Measurements from ENCODE around the gene PA2G4. TPM values are rescaled to one million over a fixed set of nuclear protein-coding genes. Genes with fewer than 3 reads are reported as not detected.

PA2G4 gene
- total and polyA plus RNA-seq, 2 of the 4 experiments (the other 2 are of a cell fraction), result 158 to 198 TPM

GRCh38 chr12:56145217-56145616 is 40.9 kb downstream of the PA2G4 start:
- CTCF ChIA-PET, result no interaction called here
- POLR2A ChIA-PET (ENCODE audit: unreplicated experiment), result no interaction called here
- BruUV-seq (replicated peaks), result no TSS peak

More at GRCh38 chr12:56145217-56145616, 40.9 kb downstream of the PA2G4 start:
- dilution Hi-C loops (cut with HindIII; ENCODE audit: low sequenced_read_pairs, unreplicated experiment), result no loop called here
- Histone ChIP-seq H3K23ac (ENCODE audit: low read depth, low read length) (no peak overlapping the region), H2AK5ac (ENCODE audit: low read depth, low read length) (no peak overlapping the region), H3K56ac (ENCODE audit: extremely low read depth, insufficient read depth, low read length) (no peak overlapping the region), H3K18ac (ENCODE audit: low read depth, low read length) (no peak overlapping the region), H2AK9ac (replicated peaks; ENCODE audit: low read depth, low read length, poor library complexity) (no peak overlapping the region), H4K5ac (ENCODE audit: low read depth, low read length) (no peak overlapping the region), H2BK5ac (ENCODE audit: low read depth, low read length, poor library complexity, severe bottlenecking) (no peak overlapping the region), H2BK15ac (ENCODE audit: low read depth, low read length) (no peak overlapping the region), H3K4me1 (ENCODE audit: control insufficient read depth, insufficient read depth, low read length) (no peaks in the 10 kb centered on the region; the same call in 1 of the 2 replicates), H3K9me1 (ENCODE audit: insufficient read depth, low read length) (peaks cover 14% of the 10 kb centered on the region), H3K27me3 (ENCODE audit: control insufficient read depth, insufficient read depth, low read length) (no peaks in the 10 kb centered on the region), H3K79me1 (ENCODE audit: low read depth in 1 of 2, low read length in 2 of 2) (peaks cover 3 to 5% of the 10 kb centered on the region in 2 experiments; a peak in 1 of 4 replicates), H4K20me1 (ENCODE audit: insufficient read depth, low read length) (no peaks in the 10 kb centered on the region; the same call in 1 of the 2 replicates), H3K4ac (ENCODE audit: low read depth, low read length) (no peak overlapping the region), H2BK20ac (ENCODE audit: low read depth, low read length) (no peak overlapping the region), H3K9ac (ENCODE audit: low read depth, low read length) (no peak overlapping the region), H2AFZ (replicated peaks; ENCODE audit: low read length, poor library complexity) (no peak overlapping the region), H3K4me3 (ENCODE audit: insufficient read depth, low read depth, low read length) (no peak overlapping the region), H3K9me3 (ENCODE audit: control insufficient read depth, insufficient read depth, low read length) (no peaks in the 10 kb centered on the region), H3K14ac (replicated peaks; ENCODE audit: low read depth, low read length) (no peak overlapping the region), H3K36me3 (ENCODE audit: control insufficient read depth, insufficient read depth, low read length) (peaks cover 41% of the 10 kb centered on the region), H4K8ac (ENCODE audit: low read depth in 2 of 2, low read length in 2 of 2) (no peak overlapping the region), H3K27ac (ENCODE audit: insufficient read depth, low read length) (no peak overlapping the region), H3K4me2 (ENCODE audit: low read depth, low read length) (no peak overlapping the region), H2BK120ac (ENCODE audit: low read depth, low read length) (no peak overlapping the region), H4K91ac (ENCODE audit: insufficient read depth, low read depth, low read length) (no peak overlapping the region)
- intact Hi-C loops (cut with micrococcal nuclease), result no loop called here
- DNase-seq (no peak), ATAC-seq (ENCODE audit: low read depth) (no peak)
- in situ Hi-C loops (cut with MboI; ENCODE audit: low sequenced_read_pairs), result no loop called here
- no CpG with 5 or more reads among the region's 3 CpGs for WGBS, 2 experiments (ENCODE audit: extremely low coverage in 2 of 2, insufficient read length in 1 of 2)
- TF ChIP-seq RFX5 (IDR thresholded peaks at IDR 0.05; ENCODE audit: low read depth, low read length), result no peak
- TF ChIP-seq, protein P1, sequence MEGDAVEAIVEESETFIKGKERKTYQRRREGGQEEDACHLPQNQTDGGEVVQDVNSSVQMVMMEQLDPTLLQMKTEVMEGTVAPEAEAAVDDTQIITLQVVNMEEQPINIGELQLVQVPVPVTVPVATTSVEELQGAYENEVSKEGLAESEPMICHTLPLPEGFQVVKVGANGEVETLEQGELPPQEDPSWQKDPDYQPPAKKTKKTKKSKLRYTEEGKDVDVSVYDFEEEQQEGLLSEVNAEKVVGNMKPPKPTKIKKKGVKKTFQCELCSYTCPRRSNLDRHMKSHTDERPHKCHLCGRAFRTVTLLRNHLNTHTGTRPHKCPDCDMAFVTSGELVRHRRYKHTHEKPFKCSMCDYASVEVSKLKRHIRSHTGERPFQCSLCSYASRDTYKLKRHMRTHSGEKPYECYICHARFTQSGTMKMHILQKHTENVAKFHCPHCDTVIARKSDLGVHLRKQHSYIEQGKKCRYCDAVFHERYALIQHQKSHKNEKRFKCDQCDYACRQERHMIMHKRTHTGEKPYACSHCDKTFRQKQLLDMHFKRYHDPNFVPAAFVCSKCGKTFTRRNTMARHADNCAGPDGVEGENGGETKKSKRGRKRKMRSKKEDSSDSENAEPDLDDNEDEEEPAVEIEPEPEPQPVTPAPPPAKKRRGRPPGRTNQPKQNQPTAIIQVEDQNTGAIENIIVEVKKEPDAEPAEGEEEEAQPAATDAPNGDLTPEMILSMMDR (conservative IDR thresholded peaks at IDR 0.05; ENCODE audit: low read depth, low read length), result no peak
- peak; percentile 84 for TF ChIP-seq MAFK (IDR thresholded peaks at IDR 0.05; ENCODE audit: low read depth, low read length)
- no peak for TF ChIP-seq MXI1 (IDR thresholded peaks at IDR 0.05; ENCODE audit: borderline replicate concordance, low read depth, low read length)
- TF ChIP-seq RAD21 (IDR thresholded peaks at IDR 0.05; ENCODE audit: low read length), result no peak
- no peak for TF ChIP-seq ELK1 (IDR thresholded peaks at IDR 0.05; ENCODE audit: borderline replicate concordance, low read depth, low read length)
- TF ChIP-seq SMC3 (IDR thresholded peaks at IDR 0.05; ENCODE audit: low read depth, low read length), result no peak
